OCI-LY3 (cell line): ENCODE data around the gene NLN.

Experiments
- H2AFZ ChIP-seq: fragments of 200-600, 300-600 bp; shearing (Covaris generic); 2 replicates; pipeline ENCODE4 v1.6.0; 2014; ENCODE audit warnings: antibody characterized with exemption, low read depth, low read length
- H3K27ac ChIP-seq: fragments of 200-600, 300-600 bp; sonication (generic); 2 replicates; pipeline ENCODE4 v1.5.1; 2014; ENCODE audit warnings: mild to moderate bottlenecking, low read length, moderate library complexity, mixed read lengths
- H3K27me3 ChIP-seq: fragments of 200-600, 300-600 bp; sonication (generic); 2 replicates; pipeline ENCODE4 v1.6.1; 2014; ENCODE audit warnings: low read depth, low read length, mixed read lengths
- H3K36me3 ChIP-seq: fragments of 200-600, 300-600 bp; sonication (generic); replicated peaks from 2 replicates; pipeline ENCODE3; 2014; ENCODE audit warnings: low read depth, low read length, mixed read lengths
- H3K4me1 ChIP-seq: fragments of 300-600, 200-600 bp; sonication (generic); 2 replicates; pipeline ENCODE4 v1.6.1; 2014; ENCODE audit warnings: low read length, mixed read lengths
- H3K4me2 ChIP-seq: fragments of 200-600, 300-600 bp; sonication (generic); 2 replicates; pipeline ENCODE4 v1.6.1; 2014; ENCODE audit warnings: low read length, mixed read lengths
- H3K4me3 ChIP-seq: fragments of 300-600, 200-600 bp; sonication (generic); 2 replicates; pipeline ENCODE4 v1.5.1; 2014; ENCODE audit warnings: antibody characterized with exemption, mild to moderate bottlenecking, low read length, moderate library complexity
- H3K79me2 ChIP-seq: fragments of 300-600, 200-600 bp; shearing (Covaris generic); 2 replicates; pipeline ENCODE4 v1.6.1; 2014; ENCODE audit warnings: mild to moderate bottlenecking, low read length, mixed read lengths
- H3K9ac ChIP-seq: fragments of 300-600, 200-600 bp; shearing (Covaris generic); 2 replicates; pipeline ENCODE4 v1.6.0; 2014; ENCODE audit warnings: mild to moderate bottlenecking, low read length, moderate library complexity
- H3K9me3 ChIP-seq: fragments of 200-600, 300-600 bp; shearing (Covaris generic); 2 replicates; pipeline ENCODE4 v1.6.1; 2014; ENCODE audit warnings: low read length, mixed read lengths; ENCODE audit not compliant: insufficient read depth
- H4K20me1 ChIP-seq: fragments of 200-600, 300-600 bp; sonication (generic); 2 replicates; pipeline ENCODE4 v1.6.1; 2016; ENCODE audit warnings: low read length, mixed read lengths; ENCODE audit not compliant: insufficient read depth
- CTCF ChIP-seq: fragments of 200-600, 300-600 bp; sonication (generic); IDR thresholded peaks from 2 replicates; pipeline ENCODE4 v1.5.1; 2014; ENCODE audit warnings: antibody characterized with exemption, low read length, low read depth
- EZH2phosphoT487 ChIP-seq: fragments of 200-600 bp; shearing (Covaris generic); IDR thresholded peaks from 2 replicates; pipeline ENCODE4 v1.6.1; 2018; ENCODE audit warnings: antibody characterized with exemption, mixed run types, low read depth

The NLN gene

GRCh38 chr5:65799857-65800256 lies 77.9 kb downstream of the NLN start:
- TF ChIP-seq CTCF (no peak), EZH2phosphoT487 (no peak)
- Histone ChIP-seq H3K36me3 (peaks cover 39% of the 10 kb centered on the region), H3K4me3 (no peak overlapping the region), H3K27ac (no peak overlapping the region), H4K20me1 (no peaks in the 10 kb centered on the region), H3K4me1 (peaks cover 11% of the 10 kb centered on the region), H3K9ac (no peak overlapping the region), H3K4me2 (no peak overlapping the region), H3K79me2 (no peaks in the 10 kb centered on the region), H3K9me3 (no peaks in the 10 kb centered on the region), H2AFZ (no peak overlapping the region), H3K27me3 (no peaks in the 10 kb centered on the region)

GRCh38 chr5:65800775-65801174 lies 78.8 kb downstream of the NLN start:
- Histone ChIP-seq H3K27ac (no peak overlapping the region), H3K4me2 (no peak overlapping the region), H3K4me3 (no peak overlapping the region), H4K20me1 (no peaks in the 10 kb centered on the region), H3K9me3 (no peaks in the 10 kb centered on the region), H3K79me2 (no peaks in the 10 kb centered on the region), H3K4me1 (peaks cover 11% of the 10 kb centered on the region), H3K36me3 (peaks cover 39% of the 10 kb centered on the region), H3K9ac (no peak overlapping the region), H2AFZ (no peak overlapping the region), H3K27me3 (no peaks in the 10 kb centered on the region)
- TF ChIP-seq CTCF, result no peak
- TF ChIP-seq EZH2phosphoT487, result no peak

- Histone ChIP-seq H3K27ac (no peak overlapping the region), H2AFZ (no peak overlapping the region), H3K4me1 (peaks cover 11% of the 10 kb centered on the region), H3K27me3 (no peaks in the 10 kb centered on the region), H3K9ac (no peak overlapping the region), H3K79me2 (no peaks in the 10 kb centered on the region), H4K20me1 (no peaks in the 10 kb centered on the region), H3K4me3 (no peak overlapping the region), H3K36me3 (peaks cover 39% of the 10 kb centered on the region), H3K9me3 (no peaks in the 10 kb centered on the region), H3K4me2 (no peak overlapping the region)
- no peak for TF ChIP-seq CTCF
- no peak for TF ChIP-seq EZH2phosphoT487
Observed at GRCh38 chr5:65801352-65801783, 79.4 kb downstream of the NLN start.

- TF ChIP-seq EZH2phosphoT487 (no peak), CTCF (no peak)
- Histone ChIP-seq H4K20me1 (no peaks in the 10 kb centered on the region), H3K4me3 (no peak overlapping the region), H3K9ac (no peak overlapping the region), H3K4me1 (peaks cover 7% of the 10 kb centered on the region), H3K27ac (no peak overlapping the region), H3K4me2 (no peak overlapping the region), H3K36me3 (peaks cover 39% of the 10 kb centered on the region), H3K27me3 (no peaks in the 10 kb centered on the region), H3K9me3 (no peaks in the 10 kb centered on the region), H2AFZ (no peak overlapping the region), H3K79me2 (no peaks in the 10 kb centered on the region)
Observed at GRCh38 chr5:65802080-65802479, 80.1 kb downstream of the NLN start.
